ENCODE results near the gene CTNNB1.

Gene CTNNB1

GRCh38 chr3:41162541-41162940 is 36.8 kb upstream of the CTNNB1 start:
- H3K4me1 ChIP-seq (ENCODE audit: low read depth, poor library complexity, severe bottlenecking): no peaks in the 10 kb centered on the region
- TF ChIP-seq CTCF (conservative IDR thresholded peaks at IDR 0.05; ENCODE audit: low read depth, low read length): no peak

GRCh38 chr3:41163006-41163405 is 36.3 kb upstream of the CTNNB1 start:
- H3K9ac ChIP-seq: no peak overlapping the region
- H3K36me3 ChIP-seq (ENCODE audit: insufficient read depth): no peaks in the 10 kb centered on the region
- no peak overlapping the region for H3K4me3 ChIP-seq (IDR thresholded peaks at IDR 0.05; ENCODE audit: insufficient read depth, low read depth, low read length)
- H3K4me2 ChIP-seq: no peak overlapping the region
- no peaks in the 10 kb centered on the region for H3K27me3 ChIP-seq (ENCODE audit: insufficient read depth, low read depth)
- H3K79me2 ChIP-seq (ENCODE audit: insufficient read depth, low read depth): no peaks in the 10 kb centered on the region
- TF ChIP-seq CTCF (conservative IDR thresholded peaks at IDR 0.05; ENCODE audit: low read depth, low read length): no peak
- no peak overlapping the region for H3K27ac ChIP-seq
- H4K20me1 ChIP-seq (ENCODE audit: insufficient read depth): no peaks in the 10 kb centered on the region
- no peak overlapping the region for H2AFZ ChIP-seq (ENCODE audit: low read depth)
- H3K4me1 ChIP-seq (ENCODE audit: low read depth, poor library complexity, severe bottlenecking): no peaks in the 10 kb centered on the region

More at GRCh38 chr3:41162541-41162940, 36.8 kb upstream of the CTNNB1 start:
- Histone ChIP-seq H3K79me2 (ENCODE audit: insufficient read depth, low read depth) (no peaks in the 10 kb centered on the region), H2AFZ (ENCODE audit: low read depth) (no peak overlapping the region), H3K27me3 (ENCODE audit: insufficient read depth, low read depth) (no peaks in the 10 kb centered on the region), H3K4me2 (no peak overlapping the region), H3K9ac (no peak overlapping the region), H4K20me1 (ENCODE audit: insufficient read depth) (no peaks in the 10 kb centered on the region), H3K4me3 (IDR thresholded peaks at IDR 0.05; ENCODE audit: insufficient read depth, low read depth, low read length) (no peak overlapping the region), H3K36me3 (ENCODE audit: insufficient read depth) (no peaks in the 10 kb centered on the region), H3K27ac (no peak overlapping the region)

- no peak overlapping the region for H3K4me2 ChIP-seq
- no peaks in the 10 kb centered on the region for H3K27me3 ChIP-seq (ENCODE audit: insufficient read depth, low read depth)
- no peaks in the 10 kb centered on the region for H3K36me3 ChIP-seq (ENCODE audit: insufficient read depth)
- H4K20me1 ChIP-seq (ENCODE audit: insufficient read depth): no peaks in the 10 kb centered on the region
- no peaks in the 10 kb centered on the region for H3K4me1 ChIP-seq (ENCODE audit: low read depth, poor library complexity, severe bottlenecking)
- H3K4me3 ChIP-seq (IDR thresholded peaks at IDR 0.05; ENCODE audit: insufficient read depth, low read depth, low read length): no peak overlapping the region
- H3K79me2 ChIP-seq (ENCODE audit: insufficient read depth, low read depth): no peaks in the 10 kb centered on the region
- H2AFZ ChIP-seq (ENCODE audit: low read depth): no peak overlapping the region
- TF ChIP-seq CTCF (conservative IDR thresholded peaks at IDR 0.05; ENCODE audit: low read depth, low read length): no peak
- no peak overlapping the region for H3K27ac ChIP-seq
- H3K9ac ChIP-seq: no peak overlapping the region
Measured at GRCh38 chr3:41163421-41163820, 35.9 kb upstream of the CTNNB1 start.

- Histone ChIP-seq H3K9ac (no peak overlapping the region), H3K27ac (no peak overlapping the region), H3K4me2 (no peak overlapping the region), H3K4me3 (IDR thresholded peaks at IDR 0.05; ENCODE audit: insufficient read depth, low read depth, low read length) (no peak overlapping the region), H3K79me2 (ENCODE audit: insufficient read depth, low read depth) (no peaks in the 10 kb centered on the region), H3K27me3 (ENCODE audit: insufficient read depth, low read depth) (no peaks in the 10 kb centered on the region), H3K4me1 (ENCODE audit: low read depth, poor library complexity, severe bottlenecking) (no peaks in the 10 kb centered on the region), H3K36me3 (ENCODE audit: insufficient read depth) (no peaks in the 10 kb centered on the region), H4K20me1 (ENCODE audit: insufficient read depth) (no peaks in the 10 kb centered on the region), H2AFZ (ENCODE audit: low read depth) (no peak overlapping the region)
- TF ChIP-seq CTCF (conservative IDR thresholded peaks at IDR 0.05; ENCODE audit: low read depth, low read length): no peak
Measured at GRCh38 chr3:41164777-41165176, 34.5 kb upstream of the CTNNB1 start.

Data from KMS-11 (cell line).